Calu3 (cell line): Measurements from ENCODE around the gene ZNF407. TPM values are rescaled to one million over a fixed set of nuclear protein-coding genes. Genes with fewer than 3 reads are reported as not detected.

ENCODE experiments used
- BruUV-seq: library from RNA; stranded (reverse); fragments of 400-500 nt; replicated peaks from 2 replicates; lab custom pipeline; 2021; lab: Mats Ljungman, UMichigan
- CTCF ChIA-PET: fragments of 300-600 bp; sonication (Branson Sonifier 250); formaldehyde crosslinking; loops from one replicate; lab custom pipeline; 2022; ENCODE audit warnings: antibody characterized with exemption; lab: Charles Lee
- DNase-seq: peaks from one replicate; pipeline ENCODE4 v3.0.0; 2022
- H3K27ac Mint-ChIP-seq: one replicate; pipeline ENCODE4 v1.8.0; 2022; ENCODE audit warnings: mixed read lengths; ENCODE audit not compliant: unreplicated experiment
- H3K27me3 Mint-ChIP-seq: one replicate; pipeline ENCODE4 v1.8.0; 2022; ENCODE audit warnings: mixed read lengths; ENCODE audit not compliant: unreplicated experiment
- H3K36me3 Mint-ChIP-seq: one replicate; pipeline ENCODE4 v1.8.0; 2022; ENCODE audit warnings: mild to moderate bottlenecking, moderate library complexity, mixed read lengths; ENCODE audit not compliant: insufficient read depth, unreplicated experiment
- H3K4me1 Mint-ChIP-seq: one replicate; pipeline ENCODE4 v1.8.0; 2022; ENCODE audit warnings: mild to moderate bottlenecking, low read depth, mixed read lengths; ENCODE audit not compliant: unreplicated experiment
- H3K4me3 Mint-ChIP-seq: one replicate; pipeline ENCODE4 v1.8.0; 2022; ENCODE audit warnings: mild to moderate bottlenecking, low read depth, moderate library complexity, mixed read lengths; ENCODE audit not compliant: unreplicated experiment
- H3K9me3 Mint-ChIP-seq: one replicate; pipeline ENCODE4 v1.8.0; 2022; ENCODE audit warnings: low read depth, mixed read lengths; ENCODE audit not compliant: unreplicated experiment
- intact Hi-C: fragments of 100-400 bp; cut with micrococcal nuclease; formaldehyde crosslinking; loops from one replicate; pipeline ENCODE4 v1.10.0; 2022; ENCODE audit not compliant: unreplicated experiment
- total RNA-seq: library from RNA; stranded (reverse); gene quantifications from 2 replicates; pipeline ENCODE4 v1.2.3, GENCODE V29; 2022
- TF ChIP-seq, protein P1 (sequence below): fragments of 200-600 bp; IDR thresholded peaks from one replicate; pipeline ENCODE4 v1.8.0; 2022; ENCODE audit warnings: antibody characterized with exemption; ENCODE audit not compliant: unreplicated experiment

ZNF407 gene
- total RNA-seq, 1 experiment from 2014 or later = 17.4 TPM

DNA sequence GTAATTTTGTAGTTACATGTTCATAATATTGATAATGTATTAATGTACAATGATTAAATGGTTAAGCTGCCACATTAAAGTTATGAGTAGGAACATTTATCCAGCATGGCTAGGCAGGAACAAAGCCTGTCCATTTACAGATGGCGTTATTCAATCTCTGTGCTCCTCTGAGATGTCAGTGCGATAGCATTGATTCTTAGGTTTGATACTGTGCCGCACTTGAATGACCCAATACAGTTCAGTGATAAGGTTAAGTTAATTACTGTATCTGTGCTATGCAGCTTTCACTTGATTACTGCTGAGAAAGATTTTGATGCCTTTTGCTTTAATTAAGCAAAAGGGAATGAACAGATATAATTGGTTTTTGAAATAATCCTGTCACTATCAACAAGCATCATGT lies 111.8 kb downstream of the ZNF407 start:
- Mint-ChIP-seq H3K36me3 (peaks cover 5% of the 10 kb centered on the region), H3K4me1 (peaks cover 8% of the 10 kb centered on the region), H3K27me3 (no peaks in the 10 kb centered on the region), H3K9me3 (no peaks in the 10 kb centered on the region), H3K27ac (no peak overlapping the region), H3K4me3 (no peak overlapping the region)
- CTCF ChIA-PET = no interaction called here
- TF ChIP-seq, protein P1, sequence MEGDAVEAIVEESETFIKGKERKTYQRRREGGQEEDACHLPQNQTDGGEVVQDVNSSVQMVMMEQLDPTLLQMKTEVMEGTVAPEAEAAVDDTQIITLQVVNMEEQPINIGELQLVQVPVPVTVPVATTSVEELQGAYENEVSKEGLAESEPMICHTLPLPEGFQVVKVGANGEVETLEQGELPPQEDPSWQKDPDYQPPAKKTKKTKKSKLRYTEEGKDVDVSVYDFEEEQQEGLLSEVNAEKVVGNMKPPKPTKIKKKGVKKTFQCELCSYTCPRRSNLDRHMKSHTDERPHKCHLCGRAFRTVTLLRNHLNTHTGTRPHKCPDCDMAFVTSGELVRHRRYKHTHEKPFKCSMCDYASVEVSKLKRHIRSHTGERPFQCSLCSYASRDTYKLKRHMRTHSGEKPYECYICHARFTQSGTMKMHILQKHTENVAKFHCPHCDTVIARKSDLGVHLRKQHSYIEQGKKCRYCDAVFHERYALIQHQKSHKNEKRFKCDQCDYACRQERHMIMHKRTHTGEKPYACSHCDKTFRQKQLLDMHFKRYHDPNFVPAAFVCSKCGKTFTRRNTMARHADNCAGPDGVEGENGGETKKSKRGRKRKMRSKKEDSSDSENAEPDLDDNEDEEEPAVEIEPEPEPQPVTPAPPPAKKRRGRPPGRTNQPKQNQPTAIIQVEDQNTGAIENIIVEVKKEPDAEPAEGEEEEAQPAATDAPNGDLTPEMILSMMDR = no peak
- no TSS peak for BruUV-seq
- intact Hi-C loops = no loop called here
- DNase-seq = no peak

- CTCF ChIA-PET = no interaction called here
- no peaks in the 10 kb centered on the region for H3K27me3 Mint-ChIP-seq
- TF ChIP-seq, protein P1 = no peak
- H3K36me3 Mint-ChIP-seq = no peaks in the 10 kb centered on the region
- BruUV-seq = no TSS peak
- H3K27ac Mint-ChIP-seq = no peak overlapping the region
- H3K4me3 Mint-ChIP-seq = no peak overlapping the region
- DNase-seq = no peak
- no peaks in the 10 kb centered on the region for H3K9me3 Mint-ChIP-seq
- intact Hi-C loops = no loop called here
- peaks cover 6% of the 10 kb centered on the region for H3K4me1 Mint-ChIP-seq
Observed at GRCh38 chr18:74714120-74714519, 116.5 kb downstream of the ZNF407 start.

GRCh38 chr18:74714791-74715190 lies 117.1 kb downstream of the ZNF407 start:
- no peak for DNase-seq
- intact Hi-C loops = no loop called here
- CTCF ChIA-PET = no interaction called here
- H3K4me1 Mint-ChIP-seq = peaks cover 6% of the 10 kb centered on the region
- no TSS peak for BruUV-seq
- TF ChIP-seq, protein P1 = no peak
- no peak overlapping the region for H3K27ac Mint-ChIP-seq
- no peaks in the 10 kb centered on the region for H3K36me3 Mint-ChIP-seq
- H3K27me3 Mint-ChIP-seq = no peaks in the 10 kb centered on the region
- no peak overlapping the region for H3K4me3 Mint-ChIP-seq
- H3K9me3 Mint-ChIP-seq = no peaks in the 10 kb centered on the region

DNA sequence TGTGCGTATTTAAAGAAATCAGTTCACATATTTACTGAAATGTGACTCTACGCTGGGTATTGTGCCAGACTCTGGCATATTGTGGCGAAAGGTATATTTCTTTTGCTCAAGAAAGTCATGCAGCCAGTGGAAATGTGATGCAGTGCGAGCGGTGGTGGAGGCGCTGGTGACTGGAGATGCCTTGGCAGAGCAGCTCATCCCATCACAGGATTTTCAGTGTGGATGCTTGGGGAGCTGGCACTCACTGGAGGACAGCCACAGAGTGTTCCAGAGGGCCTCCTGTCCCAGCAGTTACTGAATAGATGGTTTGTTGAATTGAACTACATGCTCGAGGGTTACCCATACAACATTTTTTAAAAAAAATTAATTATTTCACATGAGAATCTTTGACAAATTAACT lies 117.6 kb downstream of the ZNF407 start:
- no peak for DNase-seq
- Mint-ChIP-seq H3K27ac (peak overlapping the region; percentile 51), H3K9me3 (no peaks in the 10 kb centered on the region), H3K4me1 (peaks cover 6% of the 10 kb centered on the region), H3K36me3 (no peaks in the 10 kb centered on the region), H3K4me3 (no peak overlapping the region), H3K27me3 (no peaks in the 10 kb centered on the region)
- TF ChIP-seq, protein P1 = no peak
- BruUV-seq = no TSS peak
- intact Hi-C loops = no loop called here
- CTCF ChIA-PET = no interaction called here
